GM12878 (cell line): Measurements from ENCODE around the gene SPTLC2. TPM values are rescaled to one million over a fixed set of nuclear protein-coding genes. Genes with fewer than 3 reads are reported as not detected.

Experiments used
- ATAC-seq: fragments of 200-7000 bp; cut with Tn5 transposase; 3 replicates; pipeline ENCODE4 v1.9.1; 2020; ENCODE audit warnings: mild to moderate bottlenecking, moderate library complexity
- BruUV-seq: library from RNA; stranded (reverse); fragments of 400-500 nt; replicated peaks from 2 replicates; lab custom pipeline; 2021; lab: Mats Ljungman, UMichigan
- CTCF ChIA-PET: fragments of 300-600 bp; sonication (Branson Sonifier 250); formaldehyde crosslinking; extraction: SDS; loops from one replicate; lab custom pipeline; 2021; ENCODE audit warnings: inconsistent platforms; lab: Yijun Ruan, JAX
- POLR2A ChIA-PET: fragments of 350-600 bp; formaldehyde crosslinking; extraction: SDS; loops from one replicate; lab custom pipeline; 2021; ENCODE audit warnings: inconsistent platforms; lab: Charles Lee
- RAD21 ChIA-PET: fragments of 300-600 bp; sonication (Branson Sonifier 250); formaldehyde crosslinking; loops from one replicate; lab custom pipeline; 2023; ENCODE audit warnings: antibody characterized with exemption; ENCODE audit not compliant: unreplicated experiment; lab: Charles Lee
- SMC1A ChIA-PET: fragments of 300-600 bp; sonication (Branson Sonifier 250); formaldehyde crosslinking; loops from one replicate; lab custom pipeline; 2023; ENCODE audit not compliant: unreplicated experiment, uncharacterized antibody; lab: Charles Lee
- DNase-seq: peaks from one replicate; pipeline ENCODE4 v3.0.0-alpha.2; 2011; ENCODE audit warnings: low read depth, low spot score
- FAIRE-seq: peaks from 3 replicates; lab custom pipeline; 2011; peaks lifted over from hg19 to GRCh38; lab: Jason Lieb, UNC
- H2AFZ ChIP-seq: 2 replicates; pipeline ENCODE4 v1.6.0; 2011; ENCODE audit warnings: low read depth, low read length, control low read depth; ENCODE audit not compliant: control insufficient read depth
- H3K27ac ChIP-seq: 2 replicates; pipeline ENCODE4 v1.5.1; 2011; ENCODE audit warnings: control low read depth; ENCODE audit not compliant: control insufficient read depth, insufficient read depth
- H3K27me3 ChIP-seq, 2 experiments: replicated peaks in 1 of 2; 2 replicates each; pipeline versions ENCODE4 v1.6.0 to v1.6.1; 2011; ENCODE audit warnings: low read length in 1 of 2; ENCODE audit not compliant: control insufficient read depth in 2 of 2, insufficient read depth in 2 of 2
- H3K36me3 ChIP-seq, 2 experiments: 2 replicates each; pipeline ENCODE4 v1.5.1; 2011; ENCODE audit warnings: low read length in 1 of 2; ENCODE audit not compliant: control insufficient read depth in 2 of 2, insufficient read depth in 2 of 2
- H3K4me1 ChIP-seq: 2 replicates; pipeline ENCODE4 v1.6.1; 2011; ENCODE audit warnings: mild to moderate bottlenecking, low read length, moderate library complexity, mixed read lengths; ENCODE audit not compliant: control insufficient read depth, insufficient read depth
- H3K4me2 ChIP-seq: 2 replicates; pipeline ENCODE4 v1.6.0; 2011; ENCODE audit warnings: control low read depth; ENCODE audit not compliant: control insufficient read depth, insufficient read depth
- H3K4me3 ChIP-seq: fragments of 200-600 bp; sonication (generic); 2 replicates; pipeline ENCODE4 v1.5.1; 2016
- H3K79me2 ChIP-seq: 2 replicates; pipeline ENCODE4 v1.6.0; 2011; ENCODE audit warnings: low read length; ENCODE audit not compliant: control insufficient read depth, insufficient read depth
- H3K9ac ChIP-seq: 2 replicates; pipeline ENCODE4 v1.8.0; 2011; ENCODE audit warnings: low read length, control low read depth, mixed read lengths; ENCODE audit not compliant: control insufficient read depth, insufficient read depth
- H3K9me3 ChIP-seq: replicated peaks from 3 replicates; pipeline ENCODE4 v1.5.1; 2011; ENCODE audit warnings: mild to moderate bottlenecking, low read length; ENCODE audit not compliant: control insufficient read depth, insufficient read depth
- H4K20me1 ChIP-seq: 2 replicates; pipeline ENCODE4 v1.6.0; 2011; ENCODE audit not compliant: control insufficient read depth, insufficient read depth
- ATF7 ChIP-seq: fragments of 450-650 bp; IDR thresholded peaks from 2 replicates; pipeline ENCODE4 v1.6.1; 2016; ENCODE audit warnings: low read depth, mild to moderate bottlenecking
- BCL3 ChIP-seq: IDR thresholded peaks from 2 replicates; pipeline ENCODE4 v1.6.1; 2011; ENCODE audit warnings: borderline replicate concordance, low read depth, mild to moderate bottlenecking, moderate library complexity, low read length; ENCODE audit not compliant: insufficient read depth, poor library complexity, severe bottlenecking
- BHLHE40 ChIP-seq, 2 experiments: fragments of 450-650 bp in 1 of 2; IDR thresholded peaks; 2 replicates each; pipeline ENCODE4 v1.6.1; 2011 to 2017; ENCODE audit warnings: low read depth in 2 of 2, borderline replicate concordance in 1 of 2, improper control_type of control experiment in 1 of 2, low read length in 1 of 2, mild to moderate bottlenecking in 1 of 2
- FOXK2 ChIP-seq: fragments of 450-650 bp; IDR thresholded peaks from 2 replicates; pipeline ENCODE4 v1.6.1; 2017; ENCODE audit warnings: mild to moderate bottlenecking, moderate library complexity
- HDAC2 ChIP-seq: fragments of 200-600 bp; sonication (generic); IDR thresholded peaks from 2 replicates; pipeline ENCODE4 v1.6.1; 2017
- HDAC6 ChIP-seq: fragments of 200-600 bp; sonication (generic); IDR thresholded peaks from one replicate; pipeline ENCODE4 v1.8.0; 2017; ENCODE audit warnings: antibody characterized with exemption; ENCODE audit not compliant: unreplicated experiment
- KLF5 ChIP-seq: fragments of 450-650 bp; IDR thresholded peaks from 2 replicates; pipeline ENCODE4 v1.6.1; 2014; ENCODE audit warnings: mild to moderate bottlenecking; ENCODE audit not compliant: partially characterized antibody
- MAX ChIP-seq: IDR thresholded peaks from 2 replicates; pipeline ENCODE4 v1.6.1; 2012; ENCODE audit warnings: low read depth, low read length, improper control_type of control experiment
- MYB ChIP-seq: fragments of 150-350 bp; IDR thresholded peaks from 2 replicates; pipeline ENCODE4 v1.6.1; 2014; ENCODE audit warnings: mild to moderate bottlenecking, low read depth, low read length, borderline replicate concordance
- MYC ChIP-seq: IDR thresholded peaks from 2 replicates; pipeline ENCODE4 v1.6.1; 2011; ENCODE audit warnings: mild to moderate bottlenecking, low read length, moderate library complexity, inconsistent platforms; ENCODE audit not compliant: insufficient read depth, insufficient replicate concordance, insufficient read length, severe bottlenecking
- NR2C2 ChIP-seq: IDR thresholded peaks from 2 replicates; pipeline ENCODE4 v1.6.1; 2011; ENCODE audit warnings: borderline replicate concordance, low read depth; ENCODE audit not compliant: control insufficient read depth, insufficient read length
- RUNX3 ChIP-seq: IDR thresholded peaks from 2 replicates; pipeline ENCODE4 v1.6.1; 2012; ENCODE audit warnings: low read length, inconsistent platforms
- SMAD1 ChIP-seq: fragments of 450-650 bp; IDR thresholded peaks from 2 replicates; pipeline ENCODE4 v1.6.1; 2018; ENCODE audit warnings: mild to moderate bottlenecking, low read depth; ENCODE audit not compliant: partially characterized antibody
- STAT1 ChIP-seq: fragments of 450-650 bp; conservative IDR thresholded peaks from 2 replicates; pipeline ENCODE4 v1.6.1; 2014; ENCODE audit warnings: antibody characterized with exemption, mild to moderate bottlenecking
- TAF1 ChIP-seq: IDR thresholded peaks from 2 replicates; pipeline ENCODE4 v1.6.1; 2011; ENCODE audit warnings: mild to moderate bottlenecking, low read depth, low read length, borderline replicate concordance
- YBX1 ChIP-seq: fragments of 450-650 bp; IDR thresholded peaks from 2 replicates; pipeline ENCODE4 v1.6.1; 2016; ENCODE audit warnings: antibody characterized with exemption
- ZNF592 ChIP-seq: fragments of 450-650 bp; IDR thresholded peaks from 2 replicates; pipeline ENCODE4 v1.6.1; 2017; ENCODE audit warnings: mild to moderate bottlenecking, moderate library complexity
- WGBS: methylation state at CpG from one replicate; pipeline ENCODE4 v1.1.6; 2016; ENCODE audit warnings: low lambda C conversion rate; ENCODE audit not compliant: insufficient replicate concordance, insufficient coverage; ENCODE audit errors: missing lambda C conversion rate; 5-methylcytosine and 5-hydroxymethylcytosine counted together
- in situ Hi-C: fragments of 300-500 bp; cut with MboI; formaldehyde crosslinking; loops from 9 replicates; pipeline ENCODE4 v1.14.3; 2018; ENCODE audit warnings: mixed read lengths
- intact Hi-C: fragments of 100-400 bp; cut with micrococcal nuclease; formaldehyde crosslinking; loops from one replicate; pipeline ENCODE4 v1.14.2; 2022; ENCODE audit not compliant: unreplicated experiment
- polyA plus RNA-seq, 11 experiments: library from polyadenylated mRNA; depleted of rRNA in 4 of 11; unstranded in 6 of 11; stranded (reverse) in 5 of 11; fragments of >200 nt; fragmentation: Nextera tagmentation in 4 of 11; fragmentation: Illumina TruSeq in 1 of 11; extraction: Ambion mirVana in 4 of 11; extraction: Trizol in 1 of 11; gene quantifications; 1 replicate in 1 of 11; 2 replicates in 10 of 11; pipeline versions ENCODE4 v1.2.1 to v1.2.3, GENCODE V29; 2011 to 2016; ENCODE audit warnings: inconsistent platforms in 2 of 11, missing spikeins in 2 of 11, low read depth in 1 of 11
- total RNA-seq, 4 experiments: library from RNA; depleted of rRNA in 3 of 4; stranded (reverse); fragments of >200 nt in 3 of 4; fragmentation: Illumina TruSeq in 1 of 4; extraction: Trizol in 1 of 4; gene quantifications; 2 replicates each; pipeline versions ENCODE4 v1.2.1 to v1.2.3, GENCODE V29; 2013 to 2021

Gene SPTLC2
- total and polyA plus RNA-seq, 10 of the 15 experiments (the other 5 are each of a cell fraction or from before 2014, with no cell fraction given): 6.9 to 35.1 (median 19.7) TPM

- ATAC-seq (no peak), DNase-seq (no peak), FAIRE-seq (no peak)
- no peak overlapping the region for H2AFZ ChIP-seq
- H3K27me3 ChIP-seq: no peaks in the 10 kb centered on the region
- H3K9me3 ChIP-seq: no peaks in the 10 kb centered on the region
- no peaks in the 10 kb centered on the region for H3K79me2 ChIP-seq
- ChIA-PET RAD21 (interaction anchor here (0.9 to 1.4 kb wide), 2 partner anchors 46 to 411 kb away, joined by 3 read pairs; no protein-coding TSS in a partner anchor), POLR2A (interaction anchor here (1.4 kb wide), 1 partner anchor 13 kb away, joined by 3 read pairs; no protein-coding TSS in a partner anchor), SMC1A (interaction anchor here (0.5 kb wide), 1 partner anchor 24 kb away, joined by 3 read pairs; no protein-coding TSS in a partner anchor)
- no peaks in the 10 kb centered on the region for H4K20me1 ChIP-seq
- H3K4me3 ChIP-seq: no peak overlapping the region
- H3K36me3 ChIP-seq: no peaks in the 10 kb centered on the region; a peak in 1 of 4 replicates
- no peak overlapping the region for H3K4me2 ChIP-seq
- H3K27ac ChIP-seq: no peak overlapping the region
- WGBS: 90% methylated on average over 5 of the region's 5 CpGs
- TF ChIP-seq RUNX3 (no peak), MYB (no peak), NR2C2 (no peak), HDAC2 (no peak), YBX1 (no peak), ZNF592 (no peak), SMAD1 (no peak), TAF1 (no peak), KLF5 (no peak), MYC (no peak), HDAC6 (no peak), STAT1 (no peak), FOXK2 (no peak), BCL3 (no peak), BHLHE40 (IDR thresholded peaks at IDR 0.05; ENCODE audit: borderline replicate concordance in 1 of 2, low read depth in 2 of 2, low read length in 1 of 2) (no peak), MAX (no peak), ATF7 (no peak)
- TF ChIP-seq, all 136 proteins: peak for 0
- intact Hi-C loops (no loop called here), in situ Hi-C loops (no loop called here)
- Histone ChIP-seq H3K9ac (no peak overlapping the region), H3K4me1 (no peaks in the 10 kb centered on the region)
- CTCF ChIA-PET: no interaction called here
- BruUV-seq: no TSS peak
These were observed 54.6 kb downstream of the SPTLC2 start for GRCh38 chr14:77561881-77562280.
